ENCODE measurements around the gene TRAF1. TPM values are rescaled to one million over a fixed set of nuclear protein-coding genes. Genes with fewer than 3 reads are reported as not detected.

TRAF1 gene
- total and polyA plus RNA-seq, 12 donors = 1.1 to 6.7 (median 2.0) TPM

DNA sequence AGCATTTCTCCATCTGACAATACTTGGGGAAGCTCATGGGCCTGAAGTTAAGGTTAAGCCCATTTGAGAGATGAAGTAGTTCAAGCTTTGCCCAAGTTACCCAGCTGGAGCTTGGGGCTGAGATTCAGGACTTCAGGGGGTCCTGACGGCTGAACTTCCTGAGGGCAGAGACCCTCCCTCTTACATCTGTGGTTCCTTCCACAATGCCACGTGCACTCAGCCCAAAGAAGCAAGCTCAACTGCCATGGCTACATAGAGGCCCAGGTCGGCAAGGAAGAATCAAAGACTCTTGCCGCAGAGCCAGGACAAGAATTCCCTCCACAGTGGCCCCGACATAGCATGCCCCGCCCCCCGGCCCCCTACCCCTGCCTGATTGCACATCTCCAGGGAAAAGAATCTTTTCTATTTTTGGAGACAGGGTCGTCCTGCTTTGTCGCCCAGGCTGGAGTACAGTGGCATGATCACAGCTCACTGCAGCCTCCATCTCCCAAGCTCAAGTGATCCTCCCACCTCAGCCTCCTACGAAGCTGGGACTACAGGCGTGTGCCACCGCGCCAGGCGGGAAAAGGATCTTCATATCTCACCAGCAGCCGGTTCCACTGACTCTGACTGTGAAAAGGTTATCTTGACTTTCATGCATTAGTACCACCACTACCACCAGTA lies 58.8 kb downstream of the TRAF1 start:
- Histone ChIP-seq H3K27me3 (no peaks in the 10 kb centered on the region), H3K36me3 (peaks cover 0 to 79% (median 0%) of the 10 kb centered on the region in 9 donors), H3K4me1 (peaks cover 0 to 18% (median 9%) of the 10 kb centered on the region in 9 donors), H3K4me3 (peak overlapping the region in 9 of 10 donors; percentile 19 to 77 (median 62)), H3K27ac (peak overlapping the region in 9 of 10 donors; percentile 74 to 89 (median 81)), H3K9me3 (no peaks in the 10 kb centered on the region)
- 85 to 86% methylated on average over 15 of the region's 15 CpGs for whole genome bisulfite sequencing, 2 donors
- ATAC-seq (no peak), DNase-seq (no peak)
- TF ChIP-seq, protein P1, sequence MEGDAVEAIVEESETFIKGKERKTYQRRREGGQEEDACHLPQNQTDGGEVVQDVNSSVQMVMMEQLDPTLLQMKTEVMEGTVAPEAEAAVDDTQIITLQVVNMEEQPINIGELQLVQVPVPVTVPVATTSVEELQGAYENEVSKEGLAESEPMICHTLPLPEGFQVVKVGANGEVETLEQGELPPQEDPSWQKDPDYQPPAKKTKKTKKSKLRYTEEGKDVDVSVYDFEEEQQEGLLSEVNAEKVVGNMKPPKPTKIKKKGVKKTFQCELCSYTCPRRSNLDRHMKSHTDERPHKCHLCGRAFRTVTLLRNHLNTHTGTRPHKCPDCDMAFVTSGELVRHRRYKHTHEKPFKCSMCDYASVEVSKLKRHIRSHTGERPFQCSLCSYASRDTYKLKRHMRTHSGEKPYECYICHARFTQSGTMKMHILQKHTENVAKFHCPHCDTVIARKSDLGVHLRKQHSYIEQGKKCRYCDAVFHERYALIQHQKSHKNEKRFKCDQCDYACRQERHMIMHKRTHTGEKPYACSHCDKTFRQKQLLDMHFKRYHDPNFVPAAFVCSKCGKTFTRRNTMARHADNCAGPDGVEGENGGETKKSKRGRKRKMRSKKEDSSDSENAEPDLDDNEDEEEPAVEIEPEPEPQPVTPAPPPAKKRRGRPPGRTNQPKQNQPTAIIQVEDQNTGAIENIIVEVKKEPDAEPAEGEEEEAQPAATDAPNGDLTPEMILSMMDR (IDR thresholded peaks at IDR 0.05) = no peak
- intact Hi-C loops (cut with DNase I) = loop anchor here in 4 of 10 donors (2.0 to 5.0 kb wide), 3 partner anchors 65 to 69 kb away; no protein-coding TSS in a partner anchor

DNA sequence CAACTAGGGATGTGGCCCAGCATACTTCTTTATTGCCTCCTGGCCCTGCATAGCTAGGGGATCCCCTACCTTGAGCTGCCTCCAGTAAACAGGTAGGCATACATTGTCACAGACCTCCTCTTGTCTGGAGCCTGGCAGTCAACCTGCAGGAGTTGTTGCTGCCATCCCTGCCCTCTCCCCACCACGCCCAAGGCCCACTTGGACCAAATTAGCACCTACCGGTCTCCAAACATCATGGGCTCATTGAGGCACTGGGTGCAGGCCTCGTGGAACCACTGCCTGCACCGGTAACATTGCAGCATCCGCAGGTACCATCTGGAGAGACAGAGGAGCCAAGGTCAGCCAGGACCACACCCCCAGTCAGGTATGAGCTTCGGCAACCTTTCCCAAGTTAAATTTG lies 59.9 kb downstream of the TRAF1 start:
- peaks cover 0 to 79% (median 3%) of the 10 kb centered on the region in 9 donors for H3K36me3 ChIP-seq
- TF ChIP-seq, protein P1 (IDR thresholded peaks at IDR 0.05) = no peak
- intact Hi-C loops (cut with DNase I) = loop anchor here in 1 of 10 donors (5.0 kb wide), 1 partner anchor 71 kb away; no protein-coding TSS in a partner anchor
- H3K27me3 ChIP-seq = no peaks in the 10 kb centered on the region
- no peak overlapping the region for H3K27ac ChIP-seq
- DNase-seq (no peak), ATAC-seq (no peak)
- H3K4me1 ChIP-seq = peaks cover 0 to 18% (median 9%) of the 10 kb centered on the region in 9 donors
- H3K4me3 ChIP-seq = no peak overlapping the region
- H3K9me3 ChIP-seq = no peaks in the 10 kb centered on the region
- WGBS, 2 donors = 95 to 96% methylated on average over 6 of the region's 6 CpGs

DNA sequence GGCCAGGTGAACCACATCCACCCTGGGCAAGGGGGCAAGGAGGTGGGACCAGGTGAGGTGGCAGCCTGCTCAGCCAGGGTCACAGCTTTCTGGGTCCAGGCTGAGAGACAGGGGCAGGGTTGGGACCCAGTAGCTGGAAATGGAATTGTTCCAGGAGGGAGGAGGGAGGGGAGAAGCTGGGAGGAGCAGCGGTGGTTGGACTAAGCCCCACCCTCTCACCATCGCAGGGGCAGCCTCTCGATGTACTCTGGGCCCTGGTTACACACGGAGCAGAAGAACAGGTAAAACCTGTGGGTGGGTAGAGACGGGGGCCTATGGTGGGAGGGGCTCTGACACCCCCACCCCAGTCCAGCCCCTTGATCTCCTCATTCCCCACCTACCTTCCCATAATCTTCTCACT lies 60.8 kb downstream of the TRAF1 start:
- intact Hi-C loops (cut with DNase I) = loop anchor here in 1 of 10 donors (5.0 kb wide), 1 partner anchor 71 kb away; no protein-coding TSS in a partner anchor
- H3K4me3 ChIP-seq = no peak overlapping the region
- WGBS, 2 donors = 76 to 86% methylated on average over 5 of the region's 5 CpGs
- ATAC-seq (no peak), DNase-seq (no peak)
- H3K27me3 ChIP-seq = no peaks in the 10 kb centered on the region
- H3K27ac ChIP-seq = no peak overlapping the region
- H3K36me3 ChIP-seq = peaks cover 0 to 81% (median 3%) of the 10 kb centered on the region in 9 donors
- H3K4me1 ChIP-seq = peaks cover 0 to 18% (median 9%) of the 10 kb centered on the region in 9 donors
- no peaks in the 10 kb centered on the region for H3K9me3 ChIP-seq
- TF ChIP-seq, protein P1 (IDR thresholded peaks at IDR 0.05) = no peak

DNA sequence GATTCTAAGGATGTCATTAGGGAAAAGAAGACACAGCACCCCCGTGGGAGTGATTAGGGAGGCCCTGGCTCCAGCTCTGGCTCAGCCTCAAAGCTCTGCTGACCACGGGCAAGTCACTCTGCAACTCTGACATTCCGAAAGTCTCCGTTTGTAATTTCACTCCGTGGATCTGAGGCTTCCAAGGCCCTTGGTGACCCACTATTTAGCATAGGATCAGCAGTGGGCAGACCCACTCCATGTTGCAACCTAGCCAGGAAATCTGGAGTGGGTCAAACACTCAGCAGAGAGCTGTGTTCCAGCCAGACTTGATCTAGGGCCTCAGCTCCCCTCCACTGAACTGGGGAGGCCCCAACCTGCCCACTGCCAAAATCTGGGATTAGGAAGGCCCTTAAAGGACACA lies 61.4 kb downstream of the TRAF1 start:
- TF ChIP-seq, protein P1 (IDR thresholded peaks at IDR 0.05) = no peak
- peaks cover 0 to 81% (median 3%) of the 10 kb centered on the region in 9 donors for H3K36me3 ChIP-seq
- H3K9me3 ChIP-seq = no peaks in the 10 kb centered on the region
- H3K4me1 ChIP-seq = peaks cover 0 to 18% (median 9%) of the 10 kb centered on the region in 9 donors
- no peak overlapping the region for H3K4me3 ChIP-seq
- ATAC-seq (no peak), DNase-seq (no peak)
- WGBS, 2 donors = 69 to 74% methylated on average over 5 of the region's 5 CpGs
- intact Hi-C loops (cut with DNase I) = loop anchor here in 1 of 10 donors (5.0 kb wide), 1 partner anchor 72 kb away; no protein-coding TSS in a partner anchor
- H3K27ac ChIP-seq = no peak overlapping the region
- H3K27me3 ChIP-seq = no peaks in the 10 kb centered on the region
